Inflammatory macrophage treated with lipopolysaccharide for 4 hours (primary cell): ENCODE results near the gene RIC1.
A peak's percentile ranks its signal among the peaks of the same experiment; 100 is the strongest.
"Not testable (repeated sequence)": the region's sequence is repeated elsewhere in the genome, so short reads cannot be mapped to it uniquely, and the experiment has no call there.

Experiments used
- DNase-seq: peaks from one replicate; pipeline ENCODE4 v3.0.0-alpha.2; 2020

The RIC1 gene

DNA sequence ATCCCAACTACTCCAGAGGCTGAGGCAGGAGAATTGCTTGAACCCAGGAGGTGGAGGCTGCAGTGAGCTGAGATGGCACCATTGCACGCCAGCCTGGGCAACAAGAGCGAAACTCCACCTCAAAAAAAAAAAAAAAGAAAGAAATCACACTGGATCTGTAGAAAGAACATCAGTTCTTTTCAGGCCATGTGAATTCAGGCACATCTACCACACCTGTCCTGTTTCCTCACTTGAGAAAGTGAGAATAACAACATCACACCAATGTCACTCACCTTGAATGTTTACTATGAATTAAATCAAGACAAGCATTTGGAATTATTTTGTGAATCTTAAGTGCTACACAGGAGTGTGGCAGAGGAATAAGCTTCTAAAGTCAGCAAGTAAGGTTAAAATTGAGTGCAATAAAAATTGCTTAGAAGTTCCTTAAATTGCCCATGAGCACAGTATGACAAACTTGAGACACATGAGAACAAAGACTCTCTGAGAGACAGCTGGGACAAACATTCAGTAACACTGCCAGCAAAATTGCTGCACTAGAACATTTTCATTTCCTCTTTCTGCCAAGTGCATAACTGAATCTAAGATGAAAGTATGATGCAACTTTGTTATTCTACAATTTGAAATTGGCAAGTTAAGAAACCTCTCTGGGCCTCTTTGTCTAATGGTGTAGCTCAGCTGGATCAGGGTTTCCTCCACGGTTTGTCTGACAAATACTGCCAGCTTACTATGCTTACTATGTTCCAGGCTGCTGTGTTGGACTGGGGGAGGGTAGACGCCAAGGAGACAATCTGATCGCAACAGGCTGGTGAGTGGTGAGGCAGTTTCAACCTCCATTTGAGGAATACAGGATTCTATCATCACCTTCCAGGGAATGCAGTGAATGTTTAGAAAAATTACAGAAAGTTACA is 1.9 kb upstream of the RIC1 start:
- DNase-seq: peak; percentile 99

DNA sequence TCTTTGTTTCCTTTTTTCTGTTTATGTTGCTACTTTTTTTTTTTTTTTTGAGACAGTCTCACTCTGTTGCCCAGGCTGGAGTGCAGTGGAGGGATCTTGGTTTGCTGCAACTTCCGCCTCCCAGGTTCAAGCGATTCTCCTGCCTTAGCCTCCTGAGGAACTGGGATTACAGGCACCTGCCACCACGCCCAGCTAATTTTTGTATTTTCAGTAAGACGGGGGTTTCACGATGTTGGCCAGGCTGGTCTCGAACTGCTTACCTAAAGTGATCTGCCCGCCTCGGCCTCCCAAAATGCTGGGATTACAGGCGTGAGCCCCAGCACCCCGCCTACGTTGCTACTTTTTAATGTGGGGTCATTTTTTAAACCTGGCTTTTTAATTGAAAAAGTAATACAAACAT is 1.2 kb upstream of the RIC1 start:
- not testable (repeated sequence) for DNase-seq

- no peak for DNase-seq
Observed at GRCh38 chr9:5628183-5628529, 751 bp upstream of the RIC1 start.

DNA sequence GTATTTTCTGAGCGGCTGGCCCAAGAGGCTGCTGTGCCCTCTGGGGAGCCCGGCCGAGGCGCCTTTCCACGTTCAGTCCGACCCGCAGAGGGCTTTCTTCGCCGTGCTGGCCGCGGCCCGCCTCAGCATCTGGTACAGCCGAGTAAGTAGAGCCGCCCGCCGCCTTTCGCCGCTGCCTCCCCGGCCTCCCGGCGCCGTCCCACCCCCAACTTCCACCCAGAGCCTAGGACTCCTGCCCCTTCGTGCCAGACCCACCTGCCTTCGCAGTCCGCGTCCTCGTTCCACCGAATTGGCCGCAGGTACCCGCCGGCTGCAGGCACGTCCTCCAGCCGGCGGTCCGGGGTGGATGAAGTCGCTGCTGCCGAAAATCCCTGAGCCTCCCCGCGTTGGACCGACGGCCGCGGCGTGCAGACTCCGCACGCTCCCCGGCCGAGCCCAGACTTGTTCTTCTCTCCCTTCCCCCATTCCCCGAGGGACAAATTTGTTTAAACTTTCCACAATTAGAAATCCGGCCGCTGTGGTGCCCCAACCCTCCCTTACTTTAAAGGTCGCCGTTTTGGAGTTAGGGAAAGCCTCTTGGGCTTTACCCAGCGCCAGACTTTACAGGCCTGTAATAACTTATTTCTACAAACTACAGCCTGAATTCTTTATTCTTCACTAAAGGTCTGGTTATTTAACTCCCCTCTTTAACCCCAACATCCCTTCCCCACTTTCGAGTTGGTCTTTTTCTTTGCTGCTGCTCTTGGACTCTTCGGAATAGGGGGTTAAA is 589 bp downstream of the RIC1 start:
- DNase-seq: peak; percentile 47

GRCh38 chr9:5630081-5630507 is 1.2 kb downstream of the RIC1 start:
- no peak for DNase-seq

DNA sequence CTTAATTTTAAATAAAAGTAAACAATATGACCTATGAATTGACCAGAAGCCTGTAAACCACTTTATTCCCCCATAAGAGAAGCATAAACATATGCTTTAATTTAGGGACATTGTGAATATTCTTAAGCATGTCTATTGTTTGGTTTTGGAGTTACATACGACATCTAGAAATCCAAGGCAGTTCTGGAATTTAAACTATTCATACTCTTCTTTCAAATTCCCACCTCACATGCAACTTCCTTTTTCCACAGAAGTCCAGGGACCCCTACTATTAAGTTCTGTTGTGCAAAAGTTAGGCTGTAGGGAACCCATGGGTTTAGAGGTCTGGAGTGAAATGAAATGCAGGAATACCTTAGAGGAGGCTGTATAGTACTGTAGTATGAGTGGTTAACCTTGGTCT is 2.1 kb downstream of the RIC1 start:
- DNase-seq: no peak

GRCh38 chr9:5632540-5632939 is 3.6 kb downstream of the RIC1 start:
- peak; percentile 36 for DNase-seq

- peak; percentile 25 for DNase-seq
Observed at GRCh38 chr9:5633243-5633642, 4.3 kb downstream of the RIC1 start.

DNA sequence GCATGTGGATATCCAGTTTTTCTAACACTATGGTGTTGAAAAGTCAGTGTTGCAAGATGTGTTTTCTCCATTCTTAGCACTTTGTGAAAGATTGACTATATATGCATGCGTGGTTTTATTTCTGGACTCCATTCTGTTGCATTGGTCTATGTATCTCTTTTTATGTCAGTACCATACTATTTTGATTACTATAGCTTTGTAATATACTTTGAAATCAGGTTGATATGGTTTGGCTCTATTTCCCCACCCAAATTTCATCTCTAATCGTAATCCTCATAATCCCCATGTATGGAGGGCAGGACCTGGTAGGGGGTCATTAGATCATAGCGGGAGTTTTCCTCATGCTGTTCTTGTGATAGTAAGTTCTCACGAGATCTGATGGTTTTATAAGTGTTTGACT is 6.5 kb downstream of the RIC1 start:
- DNase-seq: no peak

GRCh38 chr9:5639816-5640215 is 10.9 kb downstream of the RIC1 start:
- no peak for DNase-seq

DNA sequence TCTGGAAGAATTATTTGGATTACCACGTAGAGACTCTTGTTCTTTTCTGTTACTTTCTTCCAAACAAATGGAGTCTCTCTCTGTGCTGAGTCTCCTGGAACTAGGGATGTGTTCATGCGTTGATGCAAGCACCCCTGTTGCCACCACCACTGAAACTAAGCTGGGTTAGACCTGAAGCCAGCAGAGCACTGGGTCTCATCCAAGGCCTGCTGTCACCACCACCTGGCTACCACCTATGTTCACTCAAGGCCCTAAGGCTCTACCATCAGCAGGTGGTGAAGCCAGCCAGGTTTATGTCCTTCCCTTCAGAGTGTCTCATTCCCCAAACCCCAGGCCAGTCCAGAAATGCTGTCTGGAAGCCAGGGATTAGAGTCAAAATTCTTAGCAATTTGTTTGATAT is 13.3 kb downstream of the RIC1 start:
- DNase-seq: no peak

- DNase-seq: no peak
Observed at GRCh38 chr9:5643005-5643624, 14.2 kb downstream of the RIC1 start.

DNA sequence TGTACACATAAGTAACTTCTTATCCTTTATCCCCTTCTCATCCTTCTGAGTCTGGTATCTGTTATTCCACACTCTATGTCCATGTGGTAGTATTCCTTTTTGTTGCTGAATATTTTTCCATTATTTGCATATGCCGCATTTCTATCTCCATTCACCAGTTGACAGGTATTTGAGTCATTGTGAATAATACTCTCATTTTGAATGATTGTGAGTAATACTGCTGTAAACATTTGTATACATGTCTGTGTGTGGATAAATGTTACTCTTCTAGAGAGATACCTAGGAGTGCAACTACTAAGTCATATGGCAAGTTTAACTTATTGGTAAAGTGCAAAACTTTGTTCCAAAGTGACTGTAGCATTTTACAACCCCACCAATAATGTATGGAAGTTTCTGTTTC is 15.6 kb downstream of the RIC1 start:
- no peak for DNase-seq

GRCh38 chr9:5646116-5646515 is 17.2 kb downstream of the RIC1 start:
- DNase-seq: no peak

- DNase-seq: no peak
Observed at GRCh38 chr9:5650356-5651105, 21.6 kb downstream of the RIC1 start.

DNA sequence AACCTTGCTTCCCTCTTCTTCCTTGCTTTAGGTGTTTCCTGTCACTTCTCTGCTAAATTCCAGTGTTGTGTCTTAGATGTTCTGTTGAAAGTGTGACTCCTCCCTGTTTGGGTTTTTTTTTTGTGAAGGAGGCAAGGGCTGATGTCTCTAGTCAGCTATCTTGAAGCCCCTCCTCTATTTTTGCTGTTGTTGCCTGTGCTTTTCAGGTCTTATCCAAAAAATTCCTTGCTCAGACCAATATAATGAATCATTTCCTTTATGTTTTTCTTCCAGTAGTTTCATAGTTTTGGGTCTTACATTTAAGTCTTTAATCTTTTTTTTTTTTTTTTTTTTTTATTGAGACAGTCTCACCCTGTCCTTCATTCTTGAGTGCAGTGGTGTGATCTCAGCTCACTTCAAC is 22.3 kb downstream of the RIC1 start:
- DNase-seq: no peak

- DNase-seq: no peak
Observed at GRCh38 chr9:5652821-5653220, 23.9 kb downstream of the RIC1 start.

DNA sequence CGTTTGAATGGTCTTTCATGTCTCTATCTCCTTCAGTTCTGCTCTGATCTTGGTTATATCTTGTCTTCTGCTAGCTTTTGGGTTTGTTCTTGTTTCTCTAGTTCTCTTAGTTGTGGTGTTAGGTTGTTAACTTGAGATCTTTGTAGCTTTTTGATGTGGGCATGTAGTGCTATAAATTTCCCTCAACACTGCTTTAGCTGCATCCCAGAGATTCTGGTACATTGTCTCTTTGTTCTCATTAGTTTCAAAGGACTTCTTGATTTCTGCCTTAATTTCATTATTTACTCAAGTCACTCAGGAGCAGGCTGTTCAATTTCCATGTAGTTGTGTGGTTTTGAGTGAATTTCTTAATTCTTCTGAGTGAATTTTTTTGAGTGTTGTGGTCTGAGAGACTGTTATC is 33.9 kb downstream of the RIC1 start:
- DNase-seq: not testable (repeated sequence)

GRCh38 chr9:5665059-5665458 is 36.2 kb downstream of the RIC1 start:
- DNase-seq: no peak

DNA sequence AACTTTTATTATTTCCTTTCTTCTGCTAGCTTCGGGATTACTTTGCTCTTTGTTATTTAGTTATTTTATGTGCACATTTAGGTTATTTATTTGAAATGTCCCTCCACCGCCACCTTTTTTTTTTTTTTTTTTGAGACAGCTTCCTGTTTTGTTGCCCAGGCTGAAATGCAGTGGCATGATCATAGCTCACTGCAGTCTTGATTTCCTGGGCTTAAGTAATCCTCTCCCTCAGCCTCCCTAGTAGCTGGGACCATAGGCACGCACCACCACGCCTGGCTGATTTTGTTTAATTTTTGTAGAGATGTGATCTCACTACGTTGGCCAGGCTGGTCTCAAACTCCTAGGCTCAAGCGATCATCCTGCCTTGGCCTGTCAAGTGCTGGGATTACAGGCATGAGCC is 38.5 kb downstream of the RIC1 start:
- no peak for DNase-seq

- no peak for DNase-seq
Observed at GRCh38 chr9:5670079-5670478, 41.2 kb downstream of the RIC1 start.

DNA sequence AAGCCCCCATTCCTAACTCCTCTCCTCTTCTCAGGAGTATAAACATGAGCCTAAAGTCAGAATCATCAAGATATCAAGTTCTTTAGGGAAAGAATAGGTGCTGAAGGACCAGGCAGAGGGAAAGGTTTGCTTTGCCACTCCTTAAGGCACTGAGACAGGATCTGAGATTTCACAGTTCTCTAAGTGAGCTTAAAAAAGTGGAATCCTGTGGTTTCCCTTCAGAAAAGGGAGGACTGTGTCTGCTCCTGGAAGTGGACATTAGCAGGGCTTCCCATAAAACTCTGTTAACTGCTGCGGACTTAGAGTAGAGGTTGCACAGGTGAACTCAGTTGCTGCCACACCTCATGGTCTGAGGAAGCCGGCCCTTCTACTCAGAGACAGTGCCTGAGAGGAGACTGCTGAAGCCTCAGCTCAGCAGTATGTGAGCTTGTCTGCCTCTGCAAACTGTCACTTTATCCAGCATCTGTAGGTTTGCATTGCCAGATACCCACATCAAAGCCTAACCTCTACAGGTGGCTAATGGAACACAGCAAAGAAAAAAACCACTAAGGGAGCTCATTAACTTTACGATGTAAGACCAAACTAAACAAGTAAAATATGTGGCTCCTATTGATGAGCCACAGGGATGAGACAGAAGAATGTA is 42.9 kb downstream of the RIC1 start:
- no peak for DNase-seq

DNA sequence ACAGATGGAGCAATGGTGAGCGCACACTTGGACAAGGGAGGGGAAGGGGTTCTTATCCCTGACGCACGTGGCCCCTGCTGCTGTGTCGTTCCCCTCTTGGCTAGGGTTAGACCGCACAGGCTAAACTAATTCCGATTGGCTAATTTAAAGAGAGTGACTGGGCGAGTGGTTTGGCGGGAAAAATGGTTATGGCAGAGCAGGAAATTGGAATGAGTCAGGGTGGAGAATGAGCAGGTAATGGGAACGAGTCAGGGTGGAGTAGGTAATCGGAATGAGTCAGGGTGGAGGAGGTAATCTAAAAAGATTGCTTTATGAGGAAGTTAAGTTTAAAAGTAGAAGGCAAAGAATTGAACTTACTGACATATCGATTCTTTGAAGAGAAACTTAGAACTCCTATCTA is 46.1 kb downstream of the RIC1 start:
- DNase-seq: not testable (repeated sequence)
